Testis (tissue), 2 donors: Measurements from ENCODE around the gene TNK2.
"Not testable (repeated sequence)": the region's sequence is repeated elsewhere in the genome, so short reads cannot be mapped to it uniquely, and the experiment has no call there.

Experiments used
- CTCF ChIP-seq, 3 experiments: fragments of 450-650 bp in 2 of 3; fragments of 200-600 bp in 1 of 3; sonication (generic) in 1 of 3; IDR thresholded peaks; one replicate each; pipeline ENCODE4 v1.5.1; 2016 to 2019; ENCODE audit warnings: antibody characterized with exemption in 3 of 3, mild to moderate bottlenecking in 2 of 3, moderate library complexity in 1 of 3
- POLR2A ChIP-seq: fragments of 450-650 bp; IDR thresholded peaks from one replicate; pipeline ENCODE4 v1.6.1; 2017; ENCODE audit warnings: antibody characterized with exemption, mild to moderate bottlenecking, moderate library complexity

- TF ChIP-seq CTCF (IDR thresholded peaks at IDR 0.05); POLR2A: not testable (repeated sequence)
Observed at GRCh38 chr3:195871686-195872085, 36.7 kb downstream of the TNK2 start.
